Vagina (tissue), 2 donors: ENCODE measurements around the gene TP53I11. TPM values are rescaled to one million over a fixed set of nuclear protein-coding genes. Genes with fewer than 3 reads are reported as not detected.

ENCODE experiments used
- DNase-seq, 2 donors: peaks; one replicate each; pipeline ENCODE4 v3.0.0-alpha.2; 2017; ENCODE audit errors: extremely low spot score in 2 of 2
- H3K27ac ChIP-seq: fragments of 200-600 bp; sonication (generic); one replicate; pipeline ENCODE4 v1.5.1; 2019
- H3K27me3 ChIP-seq: fragments of 200-600 bp; sonication (generic); one replicate; pipeline ENCODE4 v1.5.1; 2019
- H3K36me3 ChIP-seq, 2 donors: fragments of 200-600 bp; sonication (generic); one replicate each; pipeline ENCODE4 v1.5.1; 2017 to 2019
- H3K4me1 ChIP-seq: fragments of 200-600 bp; sonication (generic); one replicate; pipeline ENCODE4 v1.5.1; 2019
- H3K4me3 ChIP-seq, 2 donors: fragments of 200-600 bp; sonication (generic); 1 replicate in 1 of 2; 2 replicates in 1 of 2; pipeline ENCODE4 v1.5.1; 2016 to 2019
- H3K9me3 ChIP-seq: fragments of 200-600 bp; sonication (generic); one replicate; pipeline ENCODE4 v1.5.1; 2019
- POLR2A ChIP-seq, 2 donors: fragments of 450-650 bp; IDR thresholded peaks; one replicate each; pipeline ENCODE4 v1.6.1; 2017; ENCODE audit warnings: antibody characterized with exemption in 2 of 2, mild to moderate bottlenecking in 2 of 2, moderate library complexity in 2 of 2
- POLR2AphosphoS5 ChIP-seq, 2 donors: sonication (generic); formaldehyde crosslinking; IDR thresholded peaks; one replicate each; pipeline ENCODE4 v1.9.0; 2017; ENCODE audit warnings: antibody characterized with exemption in 2 of 2, mild to moderate bottlenecking in 2 of 2, low read depth in 1 of 2; ENCODE audit not compliant: insufficient read depth in 1 of 2
- intact Hi-C: fragments of 100-400 bp; cut with DNase I; formaldehyde crosslinking; loops from one replicate; pipeline ENCODE4 v1.15.1; 2023
- total RNA-seq: library from RNA; depleted of rRNA; stranded (reverse); fragments of >200 nt; gene quantifications from one replicate; pipeline ENCODE4 v1.2.3, GENCODE V29; 2016
- TF ChIP-seq, protein P1 (sequence below), 3 experiments: fragments of 450-650 bp in 2 of 3; fragments of 200-600 bp in 1 of 3; sonication (generic) in 1 of 3; IDR thresholded peaks; one replicate each; pipeline ENCODE4 v1.5.1; 2017 to 2019; ENCODE audit warnings: antibody characterized with exemption in 3 of 3, mild to moderate bottlenecking in 2 of 3, moderate library complexity in 2 of 3

The TP53I11 gene
- total RNA-seq, 1 donor from 2014 or later: 50.6 TPM

DNA sequence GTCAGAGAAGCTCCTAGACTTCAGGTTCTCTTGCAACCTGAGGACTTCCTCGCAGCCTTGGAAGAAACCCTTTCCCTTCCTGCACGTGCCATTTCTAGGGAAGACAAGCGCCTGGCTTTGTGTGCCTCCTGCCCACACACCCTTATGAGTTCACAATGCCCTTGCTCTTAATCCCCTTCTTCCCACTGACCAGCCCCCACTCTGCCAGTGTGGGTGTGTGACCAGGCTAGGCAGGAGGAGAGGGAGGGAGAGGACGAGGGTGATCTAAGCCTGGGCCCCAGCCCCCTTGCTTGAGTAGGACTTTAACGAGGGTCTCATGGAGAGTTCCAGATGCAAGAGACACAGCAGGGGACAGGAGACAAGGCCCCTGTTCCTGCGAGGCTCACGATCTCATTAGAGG is 30.2 kb downstream of the TP53I11 start:
- no peak for DNase-seq
- no peaks in the 10 kb centered on the region for H3K36me3 ChIP-seq
- H3K27me3 ChIP-seq: no peaks in the 10 kb centered on the region

GRCh38 chr11:44917741-44918140 is 32.9 kb downstream of the TP53I11 start:
- no peak for TF ChIP-seq POLR2A (IDR thresholded peaks at IDR 0.05)
- TF ChIP-seq, protein P1, sequence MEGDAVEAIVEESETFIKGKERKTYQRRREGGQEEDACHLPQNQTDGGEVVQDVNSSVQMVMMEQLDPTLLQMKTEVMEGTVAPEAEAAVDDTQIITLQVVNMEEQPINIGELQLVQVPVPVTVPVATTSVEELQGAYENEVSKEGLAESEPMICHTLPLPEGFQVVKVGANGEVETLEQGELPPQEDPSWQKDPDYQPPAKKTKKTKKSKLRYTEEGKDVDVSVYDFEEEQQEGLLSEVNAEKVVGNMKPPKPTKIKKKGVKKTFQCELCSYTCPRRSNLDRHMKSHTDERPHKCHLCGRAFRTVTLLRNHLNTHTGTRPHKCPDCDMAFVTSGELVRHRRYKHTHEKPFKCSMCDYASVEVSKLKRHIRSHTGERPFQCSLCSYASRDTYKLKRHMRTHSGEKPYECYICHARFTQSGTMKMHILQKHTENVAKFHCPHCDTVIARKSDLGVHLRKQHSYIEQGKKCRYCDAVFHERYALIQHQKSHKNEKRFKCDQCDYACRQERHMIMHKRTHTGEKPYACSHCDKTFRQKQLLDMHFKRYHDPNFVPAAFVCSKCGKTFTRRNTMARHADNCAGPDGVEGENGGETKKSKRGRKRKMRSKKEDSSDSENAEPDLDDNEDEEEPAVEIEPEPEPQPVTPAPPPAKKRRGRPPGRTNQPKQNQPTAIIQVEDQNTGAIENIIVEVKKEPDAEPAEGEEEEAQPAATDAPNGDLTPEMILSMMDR (IDR thresholded peaks at IDR 0.05): no peak
- no peak for TF ChIP-seq POLR2AphosphoS5 (IDR thresholded peaks at IDR 0.05; ENCODE audit: insufficient read depth in 1 of 2, low read depth in 1 of 2)
- H3K9me3 ChIP-seq: no peaks in the 10 kb centered on the region
- no peak overlapping the region for H3K4me3 ChIP-seq
- H3K4me1 ChIP-seq: no peaks in the 10 kb centered on the region
- DNase-seq: no peak
- intact Hi-C loops: no loop called here
- no peaks in the 10 kb centered on the region for H3K36me3 ChIP-seq
- no peak overlapping the region for H3K27ac ChIP-seq
- no peaks in the 10 kb centered on the region for H3K27me3 ChIP-seq

More for the DNA sequence above, 30.2 kb downstream of the TP53I11 start:
- no peak overlapping the region for H3K4me3 ChIP-seq
- TF ChIP-seq POLR2A (IDR thresholded peaks at IDR 0.05) (no peak), POLR2AphosphoS5 (IDR thresholded peaks at IDR 0.05; ENCODE audit: insufficient read depth in 1 of 2, low read depth in 1 of 2) (no peak)
- TF ChIP-seq, protein P1 (IDR thresholded peaks at IDR 0.05): no peak
- intact Hi-C loops: loop anchor here (5.0 kb wide), 1 partner anchor 1822 kb away; no protein-coding TSS in a partner anchor
- no peaks in the 10 kb centered on the region for H3K9me3 ChIP-seq
- H3K27ac ChIP-seq: no peak overlapping the region
- no peaks in the 10 kb centered on the region for H3K4me1 ChIP-seq

DNA sequence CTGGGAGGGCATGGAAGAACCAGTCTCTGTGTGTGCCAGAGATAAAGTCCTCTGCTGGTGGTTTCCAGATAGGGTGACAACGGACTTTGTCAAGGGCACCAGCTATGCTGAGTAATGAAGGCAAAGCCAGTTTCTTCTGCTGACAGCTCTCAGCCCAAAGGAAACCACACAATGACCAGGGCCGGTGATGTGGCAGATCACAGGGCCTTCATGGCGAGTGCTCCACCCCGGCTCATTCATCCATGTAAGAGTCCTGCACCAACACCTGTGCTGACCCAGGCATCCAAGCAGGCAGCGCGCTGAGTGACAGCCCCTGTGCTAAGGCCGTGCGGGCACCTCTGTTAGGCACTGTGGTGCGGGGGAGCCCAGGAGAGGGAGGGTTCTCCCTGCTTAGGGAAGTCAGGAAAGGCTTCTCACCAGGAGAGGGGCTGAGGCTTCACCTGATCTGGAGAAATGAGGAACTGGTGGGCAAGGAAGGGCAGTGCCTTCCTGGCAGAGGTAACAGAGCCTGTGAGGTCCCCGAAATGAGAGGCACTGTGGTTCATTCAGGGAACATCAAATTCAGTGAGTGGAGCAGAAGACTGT is 33.8 kb downstream of the TP53I11 start:
- H3K4me3 ChIP-seq: no peak overlapping the region
- DNase-seq: no peak
- TF ChIP-seq POLR2A (IDR thresholded peaks at IDR 0.05) (no peak), POLR2AphosphoS5 (IDR thresholded peaks at IDR 0.05; ENCODE audit: insufficient read depth in 1 of 2, low read depth in 1 of 2) (no peak)
- TF ChIP-seq, protein P1 (IDR thresholded peaks at IDR 0.05): no peak
- intact Hi-C loops: no loop called here
- H3K9me3 ChIP-seq: no peaks in the 10 kb centered on the region
- no peaks in the 10 kb centered on the region for H3K27me3 ChIP-seq
- H3K36me3 ChIP-seq: no peaks in the 10 kb centered on the region
- no peaks in the 10 kb centered on the region for H3K4me1 ChIP-seq
- no peak overlapping the region for H3K27ac ChIP-seq

DNA sequence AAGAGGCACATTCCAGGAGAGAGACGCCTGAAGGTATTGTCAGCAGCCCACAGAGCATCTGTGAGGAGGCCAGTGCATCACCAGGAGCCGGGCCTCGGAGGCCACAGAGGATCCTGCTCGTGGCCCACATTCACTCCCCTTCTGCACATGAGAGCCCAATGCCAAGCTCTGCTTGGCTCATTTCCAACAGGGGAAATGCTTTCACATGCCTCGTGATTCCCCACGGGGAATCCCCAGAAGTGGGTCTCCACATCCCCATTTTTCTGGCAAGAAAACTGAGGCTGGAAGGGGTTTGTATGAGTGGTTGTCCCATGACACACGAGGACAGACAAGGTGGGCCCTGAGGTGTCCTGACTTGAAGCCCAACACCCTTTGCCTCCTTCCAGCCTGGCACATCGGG is 34.4 kb downstream of the TP53I11 start:
- Histone ChIP-seq H3K27me3 (no peaks in the 10 kb centered on the region), H3K4me1 (no peaks in the 10 kb centered on the region), H3K9me3 (no peaks in the 10 kb centered on the region), H3K27ac (no peak overlapping the region), H3K4me3 (no peak overlapping the region), H3K36me3 (no peaks in the 10 kb centered on the region)
- no peak for DNase-seq
- intact Hi-C loops: no loop called here
- no peak for TF ChIP-seq POLR2AphosphoS5 (IDR thresholded peaks at IDR 0.05; ENCODE audit: insufficient read depth in 1 of 2, low read depth in 1 of 2)
- TF ChIP-seq, protein P1 (IDR thresholded peaks at IDR 0.05): no peak
- TF ChIP-seq POLR2A (IDR thresholded peaks at IDR 0.05): no peak

DNA sequence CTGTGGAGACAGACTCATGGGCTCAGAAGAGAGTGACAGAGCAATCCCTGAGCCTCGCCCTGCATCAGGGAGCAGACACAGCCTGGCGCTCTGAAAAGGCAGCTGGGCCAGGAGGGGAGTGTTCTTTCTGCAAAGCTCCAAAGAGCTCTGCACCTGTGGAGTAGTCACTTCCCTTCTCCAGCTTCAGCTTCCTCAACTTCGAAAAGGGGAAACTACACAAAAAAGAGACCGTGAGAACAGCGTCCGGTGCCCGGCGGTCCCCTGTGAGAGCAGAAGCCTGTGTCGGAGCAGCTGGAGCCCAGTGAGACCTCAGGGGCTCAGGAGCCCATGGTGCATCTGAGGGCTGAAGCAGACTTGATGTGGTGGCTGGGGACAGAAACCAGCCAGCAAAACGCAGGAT is 35.1 kb downstream of the TP53I11 start:
- intact Hi-C loops: no loop called here
- Histone ChIP-seq H3K27me3 (no peaks in the 10 kb centered on the region), H3K27ac (no peak overlapping the region), H3K4me1 (no peaks in the 10 kb centered on the region), H3K4me3 (no peak overlapping the region), H3K9me3 (no peaks in the 10 kb centered on the region), H3K36me3 (no peaks in the 10 kb centered on the region)
- TF ChIP-seq POLR2AphosphoS5 (IDR thresholded peaks at IDR 0.05; ENCODE audit: insufficient read depth in 1 of 2, low read depth in 1 of 2) (no peak), POLR2A (IDR thresholded peaks at IDR 0.05) (no peak)
- TF ChIP-seq, protein P1 (IDR thresholded peaks at IDR 0.05): no peak
- no peak for DNase-seq
